Neuronal stem cell (in vitro differentiated cells): Measurements from ENCODE around the gene TMEM126B.
"Not testable (repeated sequence)": the region's sequence is repeated elsewhere in the genome, so short reads cannot be mapped to it uniquely, and the experiment has no call there.

Source experiments
- DNase-seq: peaks from one replicate; pipeline ENCODE4 v3.0.0-alpha.2; 2013; ENCODE audit warnings: low spot score
- H2AFZ ChIP-seq: one replicate; pipeline ENCODE4 v1.6.1; 2013; ENCODE audit warnings: mild to moderate bottlenecking, low read length, inconsistent platforms
- H2AK5ac ChIP-seq: 2 replicates; pipeline ENCODE4 v1.6.1; 2013; ENCODE audit warnings: low read depth, mild to moderate bottlenecking, inconsistent platforms, low read length, moderate library complexity, mixed read lengths
- H2BK120ac ChIP-seq: 2 replicates; pipeline ENCODE4 v1.6.1; 2013; ENCODE audit warnings: low read depth, mild to moderate bottlenecking, inconsistent platforms, low read length, moderate library complexity, mixed read lengths
- H2BK12ac ChIP-seq: one replicate; pipeline ENCODE4 v1.6.1; 2013; ENCODE audit warnings: low read length, inconsistent platforms
- H2BK15ac ChIP-seq: 2 replicates; pipeline ENCODE4 v1.6.1; 2013; ENCODE audit warnings: mild to moderate bottlenecking, low read length, inconsistent platforms, mixed read lengths
- H2BK5ac ChIP-seq: one replicate; pipeline ENCODE4 v1.6.1; 2013; ENCODE audit warnings: inconsistent platforms, mild to moderate bottlenecking, low read length, moderate library complexity
- H3K14ac ChIP-seq: one replicate; pipeline ENCODE4 v1.6.1; 2013; ENCODE audit warnings: low read length, inconsistent platforms
- H3K18ac ChIP-seq: 2 replicates; pipeline ENCODE4 v1.6.1; 2013; ENCODE audit warnings: low read length, inconsistent platforms
- H3K23ac ChIP-seq: 2 replicates; pipeline ENCODE4 v1.6.1; 2013; ENCODE audit warnings: low read depth, mild to moderate bottlenecking, mixed read lengths, low read length, inconsistent platforms; ENCODE audit not compliant: poor library complexity
- H3K27ac ChIP-seq: replicated peaks from 3 replicates; pipeline ENCODE4 v1.5.1; 2013; ENCODE audit warnings: low read length, inconsistent platforms
- H3K27me3 ChIP-seq, 3 experiments: 2 replicates each; pipeline ENCODE4 v1.6.1; 2013; ENCODE audit warnings: low read length in 3 of 3, mild to moderate bottlenecking in 2 of 3, inconsistent platforms in 1 of 3, low read depth in 1 of 3, mixed read lengths in 1 of 3, moderate library complexity in 1 of 3; ENCODE audit not compliant: control insufficient read depth in 3 of 3, insufficient read depth in 3 of 3
- H3K36me3 ChIP-seq, 2 donors: replicated peaks in 1 of 2; 2 replicates each; pipeline ENCODE4 v1.6.1; 2013; ENCODE audit warnings: low read length in 2 of 2; ENCODE audit not compliant: control insufficient read depth in 2 of 2, insufficient read depth in 2 of 2
- H3K4ac ChIP-seq: 2 replicates; pipeline ENCODE4 v1.6.1; 2013; ENCODE audit warnings: inconsistent platforms, mild to moderate bottlenecking, low read length, moderate library complexity
- H3K4me1 ChIP-seq, 2 donors: 1 replicate in 1 of 2; 2 replicates in 1 of 2; pipeline ENCODE4 v1.6.1; 2013; ENCODE audit warnings: low read length in 2 of 2, low read depth in 1 of 2; ENCODE audit not compliant: control insufficient read depth in 2 of 2, insufficient read depth in 1 of 2
- H3K4me2 ChIP-seq: one replicate; pipeline ENCODE4 v1.6.1; 2013; ENCODE audit warnings: mild to moderate bottlenecking, low read length, inconsistent platforms; ENCODE audit not compliant: insufficient read depth, poor library complexity, severe bottlenecking
- H3K4me3 ChIP-seq, 2 donors: 2 replicates each; pipeline ENCODE4 v1.5.1; 2013; ENCODE audit warnings: low read length in 2 of 2, mild to moderate bottlenecking in 2 of 2, inconsistent platforms in 1 of 2, moderate library complexity in 1 of 2
- H3K79me1 ChIP-seq: one replicate; pipeline ENCODE4 v1.6.1; 2013; ENCODE audit warnings: low read depth, mild to moderate bottlenecking, inconsistent platforms, low read length, moderate library complexity
- H3K9ac ChIP-seq: one replicate; pipeline ENCODE4 v1.6.1; 2013; ENCODE audit warnings: mild to moderate bottlenecking, low read depth, low read length, inconsistent platforms; ENCODE audit not compliant: poor library complexity
- H3K9me3 ChIP-seq, 2 donors: replicated peaks in 1 of 2; 2 replicates each; pipeline versions ENCODE3 to v1.6.1; 2013; ENCODE audit warnings: low read length in 2 of 2, mild to moderate bottlenecking in 2 of 2, inconsistent platforms in 1 of 2, low read depth in 1 of 2, mixed read lengths in 1 of 2, moderate library complexity in 1 of 2; ENCODE audit not compliant: control insufficient read depth in 2 of 2, insufficient read depth in 1 of 2
- H4K8ac ChIP-seq: one replicate; pipeline ENCODE4 v1.6.1; 2013; ENCODE audit warnings: low read depth, mild to moderate bottlenecking, inconsistent platforms, low read length, moderate library complexity
- H4K91ac ChIP-seq: one replicate; pipeline ENCODE4 v1.6.1; 2013; ENCODE audit warnings: low read length, low read depth, mild to moderate bottlenecking, inconsistent platforms; ENCODE audit not compliant: poor library complexity
- WGBS, 2 donors: extraction: QIAGEN DNeasy Blood & Tissue Kit; methylation state at CpG; one replicate each; pipeline ENCODE4 v1.1.7; 2013; ENCODE audit warnings: missing lambda C conversion rate in 2 of 2, mixed read lengths in 1 of 2; ENCODE audit not compliant: insufficient read length in 2 of 2, insufficient replicate concordance in 1 of 2; ENCODE audit errors: extremely low coverage in 2 of 2; 5-methylcytosine and 5-hydroxymethylcytosine counted together

TMEM126B gene

DNA sequence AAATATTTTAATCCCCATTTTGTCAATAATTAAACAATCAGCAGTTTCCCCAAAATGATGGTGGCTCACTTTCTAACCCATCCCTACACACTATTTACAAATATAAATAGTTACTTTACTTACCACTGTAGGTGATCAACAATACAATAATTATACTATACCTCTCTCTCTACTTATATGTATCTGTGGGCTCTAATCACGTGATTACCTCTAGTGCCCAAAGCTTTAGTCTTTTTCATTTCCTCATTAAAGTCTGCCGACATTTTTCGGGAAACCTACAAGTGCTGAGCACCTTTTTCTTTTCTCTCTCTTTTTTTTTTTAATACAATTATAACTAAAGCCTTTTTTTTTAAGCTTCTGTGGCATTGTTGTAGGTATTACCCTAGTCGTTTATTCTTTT, 25.2 kb upstream of the TMEM126B start:
- Histone ChIP-seq H3K79me1 (no peaks in the 10 kb centered on the region), H3K9me3 (no peaks in the 10 kb centered on the region), H3K27me3 (no peaks in the 10 kb centered on the region), H4K91ac (no peak overlapping the region), H3K4ac (no peak overlapping the region), H2BK120ac (no peak overlapping the region), H3K27ac (no peak overlapping the region), H3K14ac (no peak overlapping the region), H3K4me3 (no peak overlapping the region), H3K23ac (no peak overlapping the region), H2BK5ac (no peak overlapping the region), H3K4me2 (no peak overlapping the region), H3K18ac (no peak overlapping the region), H3K4me1 (no peaks in the 10 kb centered on the region), H4K8ac (no peak overlapping the region), H2AFZ (no peak overlapping the region), H2BK12ac (no peak overlapping the region), H2BK15ac (no peak overlapping the region), H3K9ac (no peak overlapping the region), H2AK5ac (no peak overlapping the region), H3K36me3 (no peaks in the 10 kb centered on the region)
- WGBS, 2 donors, result no CpG with 5 or more reads among the region's 4 CpGs
- DNase-seq, result no peak

DNA sequence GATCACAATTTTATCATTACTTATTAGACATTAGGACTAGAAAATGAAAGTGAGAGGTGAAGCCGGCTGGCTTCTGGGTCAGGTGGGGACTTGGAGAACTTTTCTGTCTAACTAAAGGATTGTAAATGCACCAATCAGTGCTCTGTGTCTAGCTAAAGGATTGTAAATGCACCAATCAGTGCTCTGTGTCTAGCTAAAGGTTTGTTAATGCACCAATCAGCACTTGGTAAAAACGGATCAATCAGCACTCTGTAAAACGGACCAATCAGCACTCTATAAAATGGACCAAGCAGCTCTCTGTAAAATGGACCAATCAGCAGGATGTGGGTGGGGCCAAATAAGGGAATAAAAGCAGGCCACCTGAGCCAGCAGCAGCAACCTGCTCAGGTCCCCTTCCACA, 22.2 kb upstream of the TMEM126B start:
- H4K91ac ChIP-seq, H3K4ac ChIP-seq, H3K4me3 ChIP-seq, H3K79me1 ChIP-seq, H2BK15ac ChIP-seq, DNase-seq, H4K8ac ChIP-seq, H3K27ac ChIP-seq, H3K14ac ChIP-seq, H3K27me3 ChIP-seq, H3K18ac ChIP-seq, H3K23ac ChIP-seq, H2AFZ ChIP-seq, H2BK12ac ChIP-seq, H2AK5ac ChIP-seq, H3K4me1 ChIP-seq, H2BK120ac ChIP-seq, H3K9ac ChIP-seq, H3K9me3 ChIP-seq, H3K4me2 ChIP-seq, H3K36me3 ChIP-seq, H2BK5ac ChIP-seq: not testable (repeated sequence)
- no CpG with 5 or more reads among the region's 3 CpGs for WGBS, 2 donors

DNA sequence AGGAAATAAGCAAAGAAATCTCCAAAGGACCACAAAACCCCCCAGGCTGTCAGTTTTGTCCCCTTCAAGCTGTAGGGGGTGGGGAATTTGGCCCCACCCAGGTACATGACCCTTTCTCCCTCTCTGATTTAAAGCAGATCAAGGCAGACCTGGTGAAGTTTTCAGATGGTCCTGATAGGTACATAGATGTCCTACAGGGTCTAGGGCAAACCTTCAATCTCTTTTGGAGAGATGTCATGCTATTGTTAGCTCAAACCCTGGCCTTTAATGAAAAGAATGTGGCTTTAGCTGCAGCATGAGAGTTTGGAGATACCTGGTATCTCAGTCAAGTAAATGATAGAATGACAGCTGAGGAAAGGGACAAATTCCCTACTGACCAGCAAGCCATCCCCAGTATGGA, 19.8 kb upstream of the TMEM126B start:
- not testable (repeated sequence) for H3K9me3 ChIP-seq, H3K23ac ChIP-seq, H3K4me3 ChIP-seq, H3K4me2 ChIP-seq, H2AK5ac ChIP-seq, DNase-seq, H3K14ac ChIP-seq, H3K4ac ChIP-seq, H2AFZ ChIP-seq, H3K27me3 ChIP-seq, H3K4me1 ChIP-seq, H3K79me1 ChIP-seq, H2BK120ac ChIP-seq, H3K18ac ChIP-seq, H2BK5ac ChIP-seq, H4K91ac ChIP-seq, H2BK12ac ChIP-seq, H2BK15ac ChIP-seq, H4K8ac ChIP-seq, H3K36me3 ChIP-seq, H3K27ac ChIP-seq, H3K9ac ChIP-seq

DNA sequence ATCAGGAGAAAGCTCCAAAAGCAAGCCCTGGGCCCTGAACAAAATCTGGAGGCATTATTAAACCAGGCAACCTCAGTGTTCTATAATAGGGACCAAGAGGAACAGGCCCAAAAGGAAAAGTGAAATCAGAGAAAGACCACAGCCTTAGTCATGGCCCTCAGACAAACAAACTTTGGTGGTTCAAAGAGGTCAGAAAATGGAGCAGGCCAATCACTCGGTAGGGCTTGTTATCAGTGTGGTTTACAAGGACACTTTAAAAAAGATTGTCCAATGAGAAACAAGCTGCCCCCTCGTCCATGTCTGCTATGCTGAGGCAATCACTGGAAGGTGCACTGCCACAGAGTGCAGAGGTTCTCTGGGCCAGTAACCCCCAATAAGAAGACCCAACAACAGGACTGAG, 19.1 kb upstream of the TMEM126B start:
- not testable (repeated sequence) for H2AK5ac ChIP-seq, DNase-seq, H3K27ac ChIP-seq, H3K14ac ChIP-seq, H3K23ac ChIP-seq, H2BK15ac ChIP-seq, H3K18ac ChIP-seq, H3K4me2 ChIP-seq, H3K4me1 ChIP-seq, H2BK120ac ChIP-seq, H3K79me1 ChIP-seq, H2BK5ac ChIP-seq, H4K8ac ChIP-seq, H3K27me3 ChIP-seq, H3K9me3 ChIP-seq, H3K36me3 ChIP-seq, H2BK12ac ChIP-seq, H2AFZ ChIP-seq, H3K9ac ChIP-seq, H3K4ac ChIP-seq, H3K4me3 ChIP-seq, H4K91ac ChIP-seq
- WGBS, 2 donors, result no CpG with 5 or more reads among the region's 2 CpGs
